Lower lobe of right lung (tissue), 2 donors: ENCODE data around the gene NADK2. TPM values are rescaled to one million over a fixed set of nuclear protein-coding genes. Genes with fewer than 3 reads are reported as not detected.

Experiments
- ATAC-seq, 2 donors: fragments of 200-7000 bp; cut with Tn5 transposase; one replicate each; pipeline ENCODE4 v1.9.1; 2020 to 2022; ENCODE audit warnings: mild to moderate bottlenecking in 2 of 2, moderate library complexity in 2 of 2
- DNase-seq: peaks from one replicate; pipeline ENCODE4 v3.0.0-alpha.2; 2020
- H3K27ac ChIP-seq: fragments of 200-600 bp; one replicate; pipeline ENCODE4 v1.8.0; 2022
- H3K27me3 ChIP-seq: fragments of 200-600 bp; one replicate; pipeline ENCODE4 v1.8.0; 2022; ENCODE audit warnings: low read depth
- H3K36me3 ChIP-seq: fragments of 200-600 bp; one replicate; pipeline ENCODE4 v1.8.0; 2022; ENCODE audit warnings: mild to moderate bottlenecking
- H3K4me1 ChIP-seq: fragments of 200-600 bp; one replicate; pipeline ENCODE4 v1.8.0; 2022
- H3K4me3 ChIP-seq: fragments of 200-600 bp; one replicate; pipeline ENCODE4 v1.8.0; 2022; ENCODE audit warnings: mild to moderate bottlenecking
- H3K9me3 ChIP-seq: fragments of 200-600 bp; one replicate; pipeline ENCODE4 v1.8.0; 2022
- CTCF ChIP-seq: fragments of 200-600 bp; IDR thresholded peaks from one replicate; pipeline ENCODE4 v1.8.0; 2022; ENCODE audit warnings: antibody characterized with exemption, mild to moderate bottlenecking
- intact Hi-C: fragments of 100-400 bp; cut with DNase I; formaldehyde crosslinking; loops from one replicate; pipeline ENCODE4 v1.11.0; 2022
- total RNA-seq: library from RNA; stranded (reverse); fragmentation: NEBNext Ultra II Directional; extraction: Animal tissue kit (Norgen Biotek cat#: 25700); gene quantifications from one replicate; pipeline ENCODE4 v1.2.1, GENCODE V29; 2021
- donor health status: DM: no; HTN: yes; CAD: no; lungs with severe emphysema.

The NADK2 gene
- total RNA-seq, 1 donor from 2014 or later, result 19.1 TPM

DNA sequence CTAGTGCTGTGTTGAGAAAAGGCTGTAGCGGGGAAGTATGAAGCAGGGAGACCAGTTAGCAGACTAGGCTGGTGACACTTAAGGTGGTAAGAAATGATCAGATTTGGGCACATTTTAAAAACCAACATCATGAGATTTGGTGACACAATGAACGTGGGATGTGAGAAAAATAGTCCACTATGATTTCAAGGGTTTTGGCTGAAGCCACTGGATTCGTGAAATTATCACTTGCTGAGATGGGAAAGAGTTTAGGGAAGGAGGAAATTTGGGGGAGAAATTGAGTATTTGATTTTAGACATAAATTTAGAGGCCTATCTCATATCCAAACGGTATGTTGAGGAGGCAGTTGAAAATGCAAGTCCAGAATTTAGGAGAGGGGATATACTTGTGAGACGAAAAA is 66.7 kb downstream of the NADK2 start:
- H3K9me3 ChIP-seq, result no peaks in the 10 kb centered on the region
- H3K4me1 ChIP-seq, result no peaks in the 10 kb centered on the region
- DNase-seq, result no peak
- no peak for TF ChIP-seq CTCF
- intact Hi-C loops, result no loop called here
- peaks cover 85% of the 10 kb centered on the region for H3K36me3 ChIP-seq
- no peak for ATAC-seq
- no peak overlapping the region for H3K27ac ChIP-seq
- no peaks in the 10 kb centered on the region for H3K27me3 ChIP-seq
- no peak overlapping the region for H3K4me3 ChIP-seq

DNA sequence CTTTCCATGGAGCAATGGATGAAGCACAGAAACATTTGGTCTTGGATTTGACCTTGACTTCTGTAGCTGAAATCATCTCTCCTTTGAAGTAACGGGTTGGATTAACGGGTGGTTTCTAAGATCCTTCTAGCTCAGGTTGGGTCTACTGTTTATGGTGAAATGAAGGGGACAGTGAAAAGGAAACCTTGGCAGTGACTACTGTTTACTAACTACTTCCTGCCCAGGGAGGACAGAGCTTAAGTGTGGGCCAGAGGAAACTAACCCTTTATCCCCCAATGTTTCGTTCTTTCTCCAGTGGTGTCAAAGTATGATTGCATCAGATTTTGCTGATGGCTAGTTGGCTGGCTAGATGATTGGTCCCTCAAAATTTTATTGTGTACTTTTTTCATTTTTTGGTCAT is 67.6 kb downstream of the NADK2 start:
- H3K4me3 ChIP-seq, result no peak overlapping the region
- no peak for ATAC-seq
- peaks cover 85% of the 10 kb centered on the region for H3K36me3 ChIP-seq
- DNase-seq, result no peak
- H3K27me3 ChIP-seq, result no peaks in the 10 kb centered on the region
- no peak overlapping the region for H3K27ac ChIP-seq
- intact Hi-C loops, result no loop called here
- no peak for TF ChIP-seq CTCF
- H3K4me1 ChIP-seq, result no peaks in the 10 kb centered on the region
- no peaks in the 10 kb centered on the region for H3K9me3 ChIP-seq

DNA sequence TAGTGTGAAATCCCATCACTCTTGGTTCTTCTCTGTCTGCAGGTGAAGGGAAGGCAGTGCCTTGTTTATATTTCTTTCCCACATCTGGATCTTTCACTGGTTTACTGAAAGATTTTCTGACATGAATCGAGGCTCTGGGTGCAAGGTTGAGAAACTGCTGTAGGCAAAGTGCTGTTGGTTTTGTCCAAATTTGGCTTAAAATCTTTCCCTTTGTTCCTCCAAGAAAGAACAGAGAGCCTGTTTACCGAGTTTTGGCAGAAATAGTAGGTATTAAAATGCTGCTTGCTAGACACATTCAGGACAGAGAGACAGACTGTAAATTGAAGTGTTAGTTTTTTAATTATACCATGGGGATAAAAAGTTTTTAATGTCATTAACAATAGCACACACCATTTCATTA is 68.3 kb downstream of the NADK2 start:
- no peak for TF ChIP-seq CTCF
- Histone ChIP-seq H3K4me3 (no peak overlapping the region), H3K4me1 (no peaks in the 10 kb centered on the region), H3K27ac (no peak overlapping the region), H3K27me3 (no peaks in the 10 kb centered on the region), H3K9me3 (no peaks in the 10 kb centered on the region), H3K36me3 (peaks cover 85% of the 10 kb centered on the region)
- DNase-seq (no peak), ATAC-seq (no peak)
- intact Hi-C loops, result no loop called here

DNA sequence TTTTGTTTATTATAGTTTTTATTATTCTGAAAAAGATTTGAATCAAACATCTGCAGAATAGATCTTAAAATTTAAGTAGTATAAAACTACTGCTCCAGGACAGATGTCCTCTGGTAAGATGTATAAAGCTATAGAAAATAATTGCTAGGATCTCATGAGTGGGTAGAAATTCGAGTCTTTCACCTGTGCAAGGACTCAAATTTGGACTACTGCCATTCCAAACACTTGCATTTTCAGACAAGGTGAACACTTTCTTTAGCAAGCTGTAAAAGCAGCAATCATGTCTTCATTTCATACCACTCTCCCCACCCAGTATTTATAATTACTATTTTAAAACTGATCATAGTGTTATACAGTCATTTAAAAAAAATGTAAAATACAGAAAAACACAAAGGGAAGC is 69.1 kb downstream of the NADK2 start:
- no peak for TF ChIP-seq CTCF
- H3K9me3 ChIP-seq, result no peaks in the 10 kb centered on the region
- H3K4me1 ChIP-seq, result no peaks in the 10 kb centered on the region
- intact Hi-C loops, result no loop called here
- no peaks in the 10 kb centered on the region for H3K27me3 ChIP-seq
- H3K36me3 ChIP-seq, result peaks cover 87% of the 10 kb centered on the region
- no peak for ATAC-seq
- no peak overlapping the region for H3K4me3 ChIP-seq
- no peak for DNase-seq
- H3K27ac ChIP-seq, result no peak overlapping the region

DNA sequence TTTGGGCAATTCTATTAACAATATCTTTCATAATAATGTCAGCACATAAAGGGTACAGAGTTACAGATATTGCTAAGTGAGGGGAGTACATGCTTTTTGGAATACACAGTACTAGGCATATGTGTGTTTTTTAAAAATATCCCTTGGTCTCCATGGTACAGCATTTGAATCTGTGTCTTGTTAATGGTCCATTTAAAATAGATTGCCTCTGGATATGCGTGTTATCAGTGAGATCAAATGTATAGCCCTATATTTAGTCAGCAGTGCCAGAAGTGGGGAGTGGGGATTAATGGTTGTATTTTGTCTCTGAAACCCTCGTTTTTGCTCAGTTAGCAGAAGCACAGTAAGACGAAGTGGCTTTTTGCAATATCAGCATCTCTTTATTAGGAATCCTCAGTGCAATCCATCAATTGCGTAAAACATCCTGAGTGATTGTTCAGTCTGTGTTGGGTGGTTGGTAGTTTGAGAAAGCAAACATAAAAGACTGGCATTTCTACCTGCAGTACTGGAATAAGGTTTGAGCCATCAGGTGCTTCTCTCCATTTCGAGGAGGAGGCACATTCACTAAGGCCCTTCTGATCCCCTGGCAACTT is 70.8 kb downstream of the NADK2 start:
- no peak for DNase-seq
- no peak overlapping the region for H3K27ac ChIP-seq
- H3K4me3 ChIP-seq, result no peak overlapping the region
- intact Hi-C loops, result no loop called here
- no peak for TF ChIP-seq CTCF
- ATAC-seq, result no peak
- H3K4me1 ChIP-seq, result no peaks in the 10 kb centered on the region
- no peaks in the 10 kb centered on the region for H3K9me3 ChIP-seq
- peaks cover 92% of the 10 kb centered on the region for H3K36me3 ChIP-seq
- no peaks in the 10 kb centered on the region for H3K27me3 ChIP-seq

DNA sequence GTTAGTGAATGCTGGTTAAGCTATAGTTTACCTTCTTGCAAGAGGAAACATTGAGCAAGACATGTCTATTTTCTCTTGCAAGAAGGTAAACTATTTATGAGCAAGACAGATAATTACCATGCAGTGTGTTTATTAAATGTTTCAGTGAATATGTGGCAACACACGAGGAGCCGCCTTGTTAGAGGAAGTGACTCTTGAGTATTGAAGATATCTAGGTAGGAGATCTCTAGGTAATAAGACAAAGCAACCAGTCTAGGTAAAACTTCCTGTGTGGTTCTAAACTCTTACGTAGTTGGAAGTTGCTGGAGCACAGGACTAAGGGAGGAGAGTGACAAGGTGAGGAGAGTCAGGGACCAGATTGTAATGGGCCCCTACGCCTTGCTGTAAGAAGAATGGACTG is 73.0 kb downstream of the NADK2 start:
- no peak for TF ChIP-seq CTCF
- H3K36me3 ChIP-seq, result peaks cover 99% of the 10 kb centered on the region

More for the DNA sequence above, 73.0 kb downstream of the NADK2 start:
- no peaks in the 10 kb centered on the region for H3K27me3 ChIP-seq
- no peaks in the 10 kb centered on the region for H3K4me1 ChIP-seq
- intact Hi-C loops, result no loop called here
- H3K9me3 ChIP-seq, result no peaks in the 10 kb centered on the region
- H3K27ac ChIP-seq, result no peak overlapping the region
- ATAC-seq (no peak), DNase-seq (no peak)
- H3K4me3 ChIP-seq, result no peak overlapping the region
